Left lung (tissue), 10 donors: ENCODE measurements around the gene SRP14. TPM values are rescaled to one million over a fixed set of nuclear protein-coding genes. Genes with fewer than 3 reads are reported as not detected.

ENCODE experiments used
- ATAC-seq: fragments of 200-7000 bp; cut with Tn5 transposase; one replicate; pipeline ENCODE4 v1.9.1; 2020; ENCODE audit warnings: moderate library complexity
- DNase-seq, 4 donors: peaks; one replicate each; pipeline ENCODE4 v3.0.0-alpha.2; 2013 to 2020
- H3K27ac ChIP-seq, 2 donors: fragments of 200-600 bp; sonication (generic) in 1 of 2; one replicate each; pipeline versions ENCODE4 v1.5.0 to v1.8.0; 2020 to 2021
- H3K27me3 ChIP-seq, 2 donors: fragments of 200-600 bp; sonication (generic) in 1 of 2; one replicate each; pipeline versions ENCODE4 v1.5.0 to v1.8.0; 2020 to 2021
- H3K36me3 ChIP-seq, 2 donors: fragments of 200-600 bp; sonication (generic) in 1 of 2; one replicate each; pipeline versions ENCODE4 v1.5.0 to v1.8.0; 2020 to 2021
- H3K4me1 ChIP-seq, 2 donors: fragments of 200-600 bp; one replicate each; pipeline ENCODE4 v1.8.0; 2021
- H3K4me3 ChIP-seq, 2 donors: fragments of 200-600 bp; sonication (generic) in 1 of 2; one replicate each; pipeline versions ENCODE4 v1.5.0 to v1.8.0; 2020 to 2021; ENCODE audit warnings: mild to moderate bottlenecking in 1 of 2
- H3K9me3 ChIP-seq, 2 donors: fragments of 200-600 bp; sonication (generic) in 1 of 2; one replicate each; pipeline versions ENCODE4 v1.5.0 to v1.8.0; 2020 to 2021
- CTCF ChIP-seq, 2 donors: fragments of 200-600 bp; sonication (generic) in 1 of 2; IDR thresholded peaks; one replicate each; pipeline versions ENCODE4 v1.5.0 to v1.8.0; 2021; ENCODE audit warnings: antibody characterized with exemption in 2 of 2
- intact Hi-C, 2 donors: fragments of 100-400 bp; cut with DNase I; formaldehyde crosslinking; loops; one replicate each; pipeline versions ENCODE4 v1.11.2 to v1.14.2; 2022
- polyA plus RNA-seq, 6 donors: library from polyadenylated mRNA; unstranded; fragments of 120-200 nt; gene quantifications; one replicate each; pipeline ENCODE4 v1.2.1, GENCODE V29; 2013; ENCODE audit not compliant: insufficient read length in 6 of 6
- total RNA-seq, 2 donors: library from RNA; stranded (reverse); fragmentation: NEBNext Ultra II Directional; extraction: Animal tissue kit (Norgen Biotek cat#: 25700); gene quantifications; one replicate each; pipeline ENCODE4 v1.2.1, GENCODE V29; 2021
- donor health status: DM: no; HTN: yes; CAD: no.
- donor health status: DM: no; HTN: no; CAD: no.

Gene SRP14
- total and polyA plus RNA-seq, 8 donors, result 159 to 541 (median 505) TPM

- no peak for TF ChIP-seq CTCF (IDR thresholded peaks at IDR 0.05)
- DNase-seq (no peak), ATAC-seq (no peak)
- intact Hi-C loops, result no loop called here
- Histone ChIP-seq H3K4me1 (no peaks in the 10 kb centered on the region), H3K27me3 (no peaks in the 10 kb centered on the region), H3K27ac (no peak overlapping the region), H3K36me3 (peaks cover 4 to 100% of the 10 kb centered on the region in 2 donors), H3K4me3 (no peak overlapping the region), H3K9me3 (no peaks in the 10 kb centered on the region)
Measured at GRCh38 chr15:39990706-39991105, 48.3 kb downstream of the SRP14 start.

- H3K9me3 ChIP-seq, result no peaks in the 10 kb centered on the region
- no peaks in the 10 kb centered on the region for H3K27me3 ChIP-seq
- no peak for ATAC-seq
- DNase-seq, result no peak
- no peaks in the 10 kb centered on the region for H3K4me1 ChIP-seq
- H3K36me3 ChIP-seq, result peaks cover 4 to 78% of the 10 kb centered on the region in 2 donors
- TF ChIP-seq CTCF (IDR thresholded peaks at IDR 0.05), result no peak
- H3K4me3 ChIP-seq, result no peak overlapping the region
- no peak overlapping the region for H3K27ac ChIP-seq
- intact Hi-C loops, result no loop called here
Measured at GRCh38 chr15:39987821-39988220, 51.2 kb downstream of the SRP14 start.

Other genes starting within 250 kb of the SRP14 start
- 1 to 10 TPM; 4.9 to 6.6 TPM for gene GPR176, start 118.9 kb downstream of the SRP14 start, total RNA-seq
- gene GPR176, start 118.9 kb downstream of the SRP14 start, polyA plus RNA-seq, result 1 to 10 TPM; 2.6 to 4.4 (median 3.8) TPM
- 10 to 100 TPM; 38.3 to 40.3 TPM for gene EIF2AK4, start 105.1 kb downstream of the SRP14 start, total RNA-seq
- 10 to 100 TPM; 51.1 to 71.8 (median 61.9) TPM for gene EIF2AK4, start 105.1 kb downstream of the SRP14 start, polyA plus RNA-seq
- 10 to 100 TPM; 16.2 to 21.2 TPM for gene BMF, start 69.7 kb upstream of the SRP14 start, total RNA-seq
- gene BMF, start 69.7 kb upstream of the SRP14 start, polyA plus RNA-seq, result 10 to 100 TPM; 50.1 to 58.6 (median 52.1) TPM
- gene BUB1B, start 121.9 kb upstream of the SRP14 start, total RNA-seq, result 1 to 10 TPM; 4.6 to 8.6 TPM
- gene BUB1B, start 121.9 kb upstream of the SRP14 start, polyA plus RNA-seq, result 10 to 100 TPM; 21.0 to 54.5 (median 32.4) TPM
- gene PAK6, start 199.9 kb upstream of the SRP14 start, total RNA-seq, result 10 to 100 TPM in 1 of 2 donors, 1 to 10 TPM in 1; 9.0 to 14.6 TPM
- gene PAK6, start 199.9 kb upstream of the SRP14 start, polyA plus RNA-seq, result 1 to 10 TPM; 5.3 to 8.3 (median 7.6) TPM
- gene ANKRD63, start 243.9 kb upstream of the SRP14 start, total RNA-seq, result not detected
- not detected for gene ANKRD63, start 243.9 kb upstream of the SRP14 start, polyA plus RNA-seq